ENCODE measurements around the gene AP1B1. TPM values are rescaled to one million over a fixed set of nuclear protein-coding genes. Genes with fewer than 3 reads are reported as not detected.

AP1B1 gene
- total and polyA plus RNA-seq, 11 donors: 18.1 to 74.8 (median 33.8) TPM

DNA sequence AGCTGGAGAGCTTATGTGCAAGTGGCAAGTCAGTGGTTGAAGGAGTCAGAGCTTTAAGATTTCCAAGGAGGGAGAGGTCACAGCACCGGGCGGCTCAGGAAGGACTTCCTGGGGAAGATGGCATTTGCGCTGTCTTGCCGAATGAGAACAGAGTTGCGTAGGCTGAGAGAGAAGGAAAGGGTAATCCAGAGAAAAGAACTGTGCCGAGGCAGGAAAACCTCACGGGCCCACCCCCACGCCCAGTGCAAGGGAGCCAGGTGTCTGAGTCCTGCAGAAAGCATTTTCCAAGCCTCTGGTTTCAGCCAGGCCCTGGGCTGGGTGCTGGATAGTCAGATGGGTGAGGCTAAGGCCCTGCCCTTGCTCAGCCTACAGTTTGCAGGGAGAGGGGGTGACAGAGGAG, 3.2 kb upstream of the AP1B1 start:
- Histone ChIP-seq H3K4me1 (peaks cover 0 to 41% (median 19%) of the 10 kb centered on the region in 12 donors), H3K27ac (no peak overlapping the region), H3K9me3 (no peaks in the 10 kb centered on the region), H3K36me3 (no peaks in the 10 kb centered on the region), H3K27me3 (no peaks in the 10 kb centered on the region), H3K4me3 (no peak overlapping the region)
- ATAC-seq: no peak
- 63 to 72% (median 68%) methylated on average over 8 of the region's 8 CpGs for WGBS, 4 donors
- intact Hi-C loops (cut with DNase I): loop anchor here in 2 of 10 donors (5.0 to 10.0 kb wide), 2 partner anchors 133 to 146 kb away; no protein-coding TSS in a partner anchor
- no peak for TF ChIP-seq POLR2A (IDR thresholded peaks at IDR 0.05)
- TF ChIP-seq, protein P1, sequence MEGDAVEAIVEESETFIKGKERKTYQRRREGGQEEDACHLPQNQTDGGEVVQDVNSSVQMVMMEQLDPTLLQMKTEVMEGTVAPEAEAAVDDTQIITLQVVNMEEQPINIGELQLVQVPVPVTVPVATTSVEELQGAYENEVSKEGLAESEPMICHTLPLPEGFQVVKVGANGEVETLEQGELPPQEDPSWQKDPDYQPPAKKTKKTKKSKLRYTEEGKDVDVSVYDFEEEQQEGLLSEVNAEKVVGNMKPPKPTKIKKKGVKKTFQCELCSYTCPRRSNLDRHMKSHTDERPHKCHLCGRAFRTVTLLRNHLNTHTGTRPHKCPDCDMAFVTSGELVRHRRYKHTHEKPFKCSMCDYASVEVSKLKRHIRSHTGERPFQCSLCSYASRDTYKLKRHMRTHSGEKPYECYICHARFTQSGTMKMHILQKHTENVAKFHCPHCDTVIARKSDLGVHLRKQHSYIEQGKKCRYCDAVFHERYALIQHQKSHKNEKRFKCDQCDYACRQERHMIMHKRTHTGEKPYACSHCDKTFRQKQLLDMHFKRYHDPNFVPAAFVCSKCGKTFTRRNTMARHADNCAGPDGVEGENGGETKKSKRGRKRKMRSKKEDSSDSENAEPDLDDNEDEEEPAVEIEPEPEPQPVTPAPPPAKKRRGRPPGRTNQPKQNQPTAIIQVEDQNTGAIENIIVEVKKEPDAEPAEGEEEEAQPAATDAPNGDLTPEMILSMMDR (IDR thresholded peaks at IDR 0.05): no peak
- no peak for DNase-seq

DNA sequence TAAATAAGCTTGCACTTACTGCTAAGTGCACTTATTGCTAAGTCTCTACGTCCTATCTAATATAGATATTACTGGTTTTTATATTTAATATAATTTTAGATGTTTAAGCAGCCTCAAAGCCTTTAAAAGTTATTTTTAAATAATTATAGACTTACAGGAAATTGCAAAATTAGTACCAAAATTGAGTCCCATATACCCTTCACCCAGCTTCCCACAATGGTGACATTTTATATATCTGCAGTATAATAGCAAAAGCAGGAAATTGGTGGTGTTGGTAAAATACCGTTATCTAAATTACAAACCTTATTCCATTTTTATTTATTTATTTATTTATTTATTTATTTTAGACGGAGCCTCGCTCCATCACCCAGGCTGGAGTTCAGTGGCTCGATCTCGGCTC, 1.9 kb upstream of the AP1B1 start:
- TF ChIP-seq, protein P1 (IDR thresholded peaks at IDR 0.05): no peak
- TF ChIP-seq POLR2A (IDR thresholded peaks at IDR 0.05): no peak
- Histone ChIP-seq H3K27me3 (no peaks in the 10 kb centered on the region), H3K9me3 (no peaks in the 10 kb centered on the region), H3K27ac (no peak overlapping the region), H3K4me1 (peaks cover 0 to 51% (median 23%) of the 10 kb centered on the region in 12 donors), H3K4me3 (no peak overlapping the region), H3K36me3 (peaks cover 0 to 4% (median 0%) of the 10 kb centered on the region in 9 donors)
- 95 to 98% (median 96%) methylated on average over 6 of the region's 6 CpGs for WGBS, 4 donors
- ATAC-seq: no peak
- intact Hi-C loops (cut with DNase I): loop anchor here in 2 of 10 donors (5.0 to 10.0 kb wide), 2 partner anchors 135 to 147 kb away; no protein-coding TSS in a partner anchor
- no peak for DNase-seq

DNA sequence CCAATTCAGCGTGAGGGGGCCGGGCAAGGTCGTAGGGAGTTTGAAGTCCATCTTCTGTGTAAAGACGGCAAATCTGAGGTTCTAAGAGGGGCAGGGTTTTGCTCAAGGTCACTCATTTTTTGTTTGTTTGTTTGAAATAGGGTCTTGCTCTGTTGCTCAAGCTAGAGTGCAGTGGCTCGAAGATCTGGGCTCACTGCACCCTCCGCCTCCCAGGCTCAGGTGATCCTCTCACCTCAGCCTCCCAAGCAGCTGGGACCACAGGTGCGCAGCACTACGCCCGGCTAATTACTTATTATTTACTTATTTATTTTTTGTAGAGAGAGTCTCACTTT, 355 bp upstream of the AP1B1 start:
- ATAC-seq: peak in 1 of 4 donors; percentile 10
- Histone ChIP-seq H3K9me3 (no peaks in the 10 kb centered on the region), H3K27me3 (no peaks in the 10 kb centered on the region), H3K4me1 (peaks cover 0 to 58% (median 21%) of the 10 kb centered on the region in 12 donors), H3K27ac (peak overlapping the region; percentile 48 to 93 (median 86)), H3K36me3 (peaks cover 0 to 16% (median 0%) of the 10 kb centered on the region in 9 donors), H3K4me3 (peak overlapping the region; percentile 73 to 90 (median 78))
- no peak for DNase-seq
- TF ChIP-seq, protein P1 (IDR thresholded peaks at IDR 0.05): peak in 1 of 12 donors; percentile 5
- no peak for TF ChIP-seq POLR2A (IDR thresholded peaks at IDR 0.05)
- WGBS, 4 donors: 17 to 27% (median 25%) methylated on average over 9 of the region's 9 CpGs
- intact Hi-C loops (cut with DNase I): no loop called here

DNA sequence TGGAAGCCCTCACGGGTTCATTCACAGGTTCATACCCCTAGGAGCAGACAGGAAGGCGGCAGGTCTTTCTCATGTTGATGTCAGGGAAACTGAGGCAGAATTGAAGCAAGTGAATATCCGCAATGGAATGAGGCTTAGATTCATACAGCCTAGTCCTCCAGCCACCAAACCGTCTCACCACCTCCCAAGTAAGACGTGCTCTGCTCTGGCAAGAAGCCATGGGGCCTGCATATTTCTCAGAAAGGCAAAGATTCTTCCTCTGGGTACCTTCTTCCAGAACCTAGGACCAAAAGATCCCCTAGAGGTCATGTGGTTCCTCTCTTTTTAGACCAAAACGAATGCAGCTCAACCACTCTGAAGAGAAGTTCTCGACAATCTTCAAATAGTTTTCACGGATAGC, 1.7 kb downstream of the AP1B1 start:
- no peaks in the 10 kb centered on the region for H3K27me3 ChIP-seq
- DNase-seq (no peak), ATAC-seq (no peak)
- peaks cover 0 to 24% (median 0%) of the 10 kb centered on the region in 9 donors for H3K36me3 ChIP-seq
- H3K9me3 ChIP-seq: no peaks in the 10 kb centered on the region
- H3K27ac ChIP-seq: peak overlapping the region in 7 of 12 donors; percentile 7 to 93 (median 67)
- intact Hi-C loops (cut with DNase I): no loop called here
- WGBS, 4 donors: 63 to 73% (median 70%) methylated on average over 8 of the region's 8 CpGs
- H3K4me3 ChIP-seq: peak overlapping the region in 3 of 12 donors; percentile 25 to 90 (median 82)
- H3K4me1 ChIP-seq: peaks cover 0 to 67% (median 28%) of the 10 kb centered on the region in 12 donors
- TF ChIP-seq, protein P1 (IDR thresholded peaks at IDR 0.05): no peak
- no peak for TF ChIP-seq POLR2A (IDR thresholded peaks at IDR 0.05)

Data from heart left ventricle (tissue), 16 donors.